ENCODE data around the gene NTRK1. TPM values are rescaled to one million over a fixed set of nuclear protein-coding genes. Genes with fewer than 3 reads are reported as not detected.
"Not testable (repeated sequence)": the region's sequence is repeated elsewhere in the genome, so short reads cannot be mapped to it uniquely, and the experiment has no call there.

The NTRK1 gene
- total RNA-seq, 1 experiment from 2014 or later: not detected

DNA sequence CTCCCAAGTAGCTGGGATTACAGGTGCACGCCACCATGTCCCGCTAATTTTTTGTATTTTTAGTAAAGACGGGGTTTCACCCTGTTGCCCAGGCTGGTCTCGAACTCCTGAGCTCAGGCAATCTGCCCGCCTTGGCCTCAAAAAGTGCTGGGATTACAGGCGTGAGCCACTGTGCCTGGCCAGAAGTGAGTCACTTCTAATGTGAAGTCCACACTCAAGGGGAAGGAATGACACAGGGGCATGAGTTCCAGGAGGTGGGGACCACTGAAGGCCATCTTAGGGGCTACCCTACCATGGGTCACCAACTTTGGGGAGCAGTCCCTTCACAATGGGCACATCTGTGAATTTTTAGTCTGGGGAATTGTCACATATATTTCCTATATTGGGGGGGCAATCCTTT is 66.0 kb downstream of the NTRK1 start:
- H4K20me1 ChIP-seq (ENCODE audit: insufficient read depth, low read depth, low read length); DNase-seq; H3K9me3 ChIP-seq (ENCODE audit: low read length); H3K9ac ChIP-seq (ENCODE audit: low read length); H3K27me3 ChIP-seq (ENCODE audit: low read length); H3K36me3 ChIP-seq (ENCODE audit: insufficient read depth, low read length); H3K27ac ChIP-seq (ENCODE audit: low read length); H3K4me3 ChIP-seq (ENCODE audit: low read length); H2AFZ ChIP-seq (ENCODE audit: low read length); H3K79me2 ChIP-seq (ENCODE audit: low read length); H3K4me2 ChIP-seq (ENCODE audit: low read depth, low read length, poor library complexity, severe bottlenecking); H3K4me1 ChIP-seq (ENCODE audit: low read length); H3K9me2 ChIP-seq (replicated peaks; ENCODE audit: insufficient read depth, low read length): not testable (repeated sequence)

- H3K79me2 ChIP-seq (ENCODE audit: low read length): no peaks in the 10 kb centered on the region
- H3K4me1 ChIP-seq (ENCODE audit: low read length): no peaks in the 10 kb centered on the region
- peak; percentile 75 for DNase-seq
- H3K27me3 ChIP-seq (ENCODE audit: low read length): no peaks in the 10 kb centered on the region
- no peaks in the 10 kb centered on the region for H4K20me1 ChIP-seq (ENCODE audit: insufficient read depth, low read depth, low read length)
- H3K27ac ChIP-seq (ENCODE audit: low read length): no peak overlapping the region
- H3K9me3 ChIP-seq (ENCODE audit: low read length): no peaks in the 10 kb centered on the region
- no peak overlapping the region for H3K4me3 ChIP-seq (ENCODE audit: low read length)
- H3K4me2 ChIP-seq (ENCODE audit: low read depth, low read length, poor library complexity, severe bottlenecking): no peak overlapping the region
- H3K9ac ChIP-seq (ENCODE audit: low read length): no peak overlapping the region
- H2AFZ ChIP-seq (ENCODE audit: low read length): no peak overlapping the region
- H3K9me2 ChIP-seq (replicated peaks; ENCODE audit: insufficient read depth, low read length): no peaks in the 10 kb centered on the region
- H3K36me3 ChIP-seq (ENCODE audit: insufficient read depth, low read length): no peaks in the 10 kb centered on the region
These were observed 66.8 kb downstream of the NTRK1 start for GRCh38 chr1:156927215-156928042.

GRCh38 chr1:156928043-156928602 is 67.5 kb downstream of the NTRK1 start:
- no peak overlapping the region for H2AFZ ChIP-seq (ENCODE audit: low read length)
- H3K4me1 ChIP-seq (ENCODE audit: low read length): no peaks in the 10 kb centered on the region
- no peaks in the 10 kb centered on the region for H3K9me2 ChIP-seq (replicated peaks; ENCODE audit: insufficient read depth, low read length)
- no peak overlapping the region for H3K9ac ChIP-seq (ENCODE audit: low read length)
- no peak overlapping the region for H3K4me3 ChIP-seq (ENCODE audit: low read length)
- H3K27me3 ChIP-seq (ENCODE audit: low read length): no peaks in the 10 kb centered on the region
- H3K36me3 ChIP-seq (ENCODE audit: insufficient read depth, low read length): no peaks in the 10 kb centered on the region
- no peak for DNase-seq
- H4K20me1 ChIP-seq (ENCODE audit: insufficient read depth, low read depth, low read length): no peaks in the 10 kb centered on the region
- H3K27ac ChIP-seq (ENCODE audit: low read length): no peak overlapping the region
- H3K9me3 ChIP-seq (ENCODE audit: low read length): no peaks in the 10 kb centered on the region
- no peak overlapping the region for H3K4me2 ChIP-seq (ENCODE audit: low read depth, low read length, poor library complexity, severe bottlenecking)
- H3K79me2 ChIP-seq (ENCODE audit: low read length): no peaks in the 10 kb centered on the region

DNA sequence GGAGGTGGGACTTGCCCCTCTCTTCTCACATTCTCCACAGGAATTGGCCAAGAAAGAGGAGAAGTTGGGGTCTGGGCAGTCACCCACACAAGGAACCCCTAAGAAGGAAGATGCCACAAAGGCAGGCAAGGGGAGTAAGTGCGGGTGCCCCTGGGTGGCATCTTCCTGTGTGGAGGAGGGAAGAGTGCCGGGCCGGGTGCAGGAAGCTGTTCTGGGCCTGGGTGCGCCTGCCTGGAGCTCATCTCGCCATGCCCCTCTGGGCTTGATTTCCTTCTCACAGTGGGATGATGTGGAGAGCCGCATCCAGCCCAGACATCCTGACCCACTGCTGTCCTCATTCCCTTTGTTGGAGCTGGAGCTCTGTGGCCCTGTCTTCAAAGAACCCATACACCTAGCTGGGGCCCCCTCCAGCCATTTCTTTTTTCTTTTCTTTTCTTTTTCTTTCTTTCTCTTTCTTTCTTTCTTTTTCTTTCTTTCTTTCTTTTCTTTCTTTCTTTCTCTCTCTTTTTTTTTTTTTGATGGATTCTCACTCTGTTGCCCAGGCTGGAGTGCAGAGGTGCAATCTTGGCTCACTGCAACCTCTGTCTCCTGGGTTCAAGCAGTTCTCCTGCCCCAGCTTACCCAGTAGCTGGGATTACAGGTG is 69.1 kb downstream of the NTRK1 start:
- no peaks in the 10 kb centered on the region for H3K79me2 ChIP-seq (ENCODE audit: low read length)
- H3K9ac ChIP-seq (ENCODE audit: low read length): no peak overlapping the region
- no peak overlapping the region for H3K27ac ChIP-seq (ENCODE audit: low read length)
- H3K4me1 ChIP-seq (ENCODE audit: low read length): no peaks in the 10 kb centered on the region
- H3K36me3 ChIP-seq (ENCODE audit: insufficient read depth, low read length): no peaks in the 10 kb centered on the region
- no peaks in the 10 kb centered on the region for H3K9me2 ChIP-seq (replicated peaks; ENCODE audit: insufficient read depth, low read length)
- H3K27me3 ChIP-seq (ENCODE audit: low read length): no peaks in the 10 kb centered on the region
- DNase-seq: no peak
- no peaks in the 10 kb centered on the region for H4K20me1 ChIP-seq (ENCODE audit: insufficient read depth, low read depth, low read length)
- H3K9me3 ChIP-seq (ENCODE audit: low read length): no peaks in the 10 kb centered on the region
- H3K4me3 ChIP-seq (ENCODE audit: low read length): no peak overlapping the region
- H3K4me2 ChIP-seq (ENCODE audit: low read depth, low read length, poor library complexity, severe bottlenecking): no peak overlapping the region
- no peak overlapping the region for H2AFZ ChIP-seq (ENCODE audit: low read length)

DNA sequence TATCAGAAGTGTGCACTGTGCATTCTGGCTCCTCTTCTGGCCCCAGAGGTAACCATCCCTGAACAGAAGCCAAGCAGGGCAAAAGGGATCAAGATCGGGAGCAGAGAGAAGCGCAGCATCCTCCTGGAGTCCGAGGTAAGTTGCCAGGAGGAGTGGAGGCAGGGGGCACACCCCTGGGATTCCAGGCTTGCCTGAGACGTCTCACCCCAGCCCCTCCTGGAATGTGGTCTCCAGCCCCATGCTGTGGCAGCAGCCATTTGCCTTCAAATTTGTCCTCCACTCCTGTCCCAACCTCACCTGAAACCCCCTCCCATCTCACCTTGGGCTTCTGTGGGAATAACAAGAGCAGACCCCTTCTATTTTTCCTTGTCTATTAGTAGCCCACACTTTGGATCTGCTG is 69.8 kb downstream of the NTRK1 start:
- H3K9me3 ChIP-seq (ENCODE audit: low read length): no peaks in the 10 kb centered on the region

More for the DNA sequence above, 69.8 kb downstream of the NTRK1 start:
- Histone ChIP-seq H3K9ac (ENCODE audit: low read length) (no peak overlapping the region), H3K36me3 (ENCODE audit: insufficient read depth, low read length) (no peaks in the 10 kb centered on the region), H2AFZ (ENCODE audit: low read length) (no peak overlapping the region), H3K27me3 (ENCODE audit: low read length) (no peaks in the 10 kb centered on the region), H3K79me2 (ENCODE audit: low read length) (no peaks in the 10 kb centered on the region), H3K4me3 (ENCODE audit: low read length) (no peak overlapping the region), H4K20me1 (ENCODE audit: insufficient read depth, low read depth, low read length) (no peaks in the 10 kb centered on the region), H3K27ac (ENCODE audit: low read length) (no peak overlapping the region), H3K4me1 (ENCODE audit: low read length) (no peaks in the 10 kb centered on the region), H3K9me2 (replicated peaks; ENCODE audit: insufficient read depth, low read length) (no peaks in the 10 kb centered on the region), H3K4me2 (ENCODE audit: low read depth, low read length, poor library complexity, severe bottlenecking) (no peak overlapping the region)
- DNase-seq: no peak

Other genes starting within 250 kb of the NTRK1 start
- 0.47 TPM in 1 of 2 replicates, not detected in the other for gene HAPLN2, start 241.4 kb upstream of the NTRK1 start, total RNA-seq (2014; rRNA removed; shearing (Covaris generic); ENCODE audit: low replicate concordance)
- gene BCAN, start 218.7 kb upstream of the NTRK1 start, total RNA-seq (2014; rRNA removed; shearing (Covaris generic); ENCODE audit: low replicate concordance): not detected in 2 replicates
- gene NES, start 183.5 kb upstream of the NTRK1 start, total RNA-seq (2014; rRNA removed; shearing (Covaris generic); ENCODE audit: low replicate concordance): not detected in 2 replicates
- 0.56 TPM in 1 of 2 replicates, not detected in the other for gene CRABP2, start 155.3 kb upstream of the NTRK1 start, total RNA-seq (2014; rRNA removed; shearing (Covaris generic); ENCODE audit: low replicate concordance)
- gene METTL25B, start 132.4 kb upstream of the NTRK1 start, total RNA-seq (2014; rRNA removed; shearing (Covaris generic); ENCODE audit: low replicate concordance): 22.8 and 26.5 TPM in 2 replicates
- 17.9 and 18.4 TPM in 2 replicates for gene ISG20L2, start 132.1 kb upstream of the NTRK1 start, total RNA-seq (2014; rRNA removed; shearing (Covaris generic); ENCODE audit: low replicate concordance)
- 102 and 113 TPM in 2 replicates for gene MRPL24, start 119.8 kb upstream of the NTRK1 start, total RNA-seq (2014; rRNA removed; shearing (Covaris generic); ENCODE audit: low replicate concordance)
- gene HDGF, start 109.2 kb upstream of the NTRK1 start, total RNA-seq (2014; rRNA removed; shearing (Covaris generic); ENCODE audit: low replicate concordance): 191 and 237 TPM in 2 replicates
- gene PRCC, start 93.3 kb upstream of the NTRK1 start, total RNA-seq (2014; rRNA removed; shearing (Covaris generic); ENCODE audit: low replicate concordance): 39.6 and 50.0 TPM in 2 replicates
- gene SH2D2A, start 44.0 kb upstream of the NTRK1 start, total RNA-seq (2014; rRNA removed; shearing (Covaris generic); ENCODE audit: low replicate concordance): not detected in 2 replicates
- not detected in 2 replicates for gene INSRR, start 1.7 kb upstream of the NTRK1 start, total RNA-seq (2014; rRNA removed; shearing (Covaris generic); ENCODE audit: low replicate concordance)
- 0.22 TPM in 1 of 2 replicates, not detected in the other for gene PEAR1, start 32.9 kb downstream of the NTRK1 start, total RNA-seq (2014; rRNA removed; shearing (Covaris generic); ENCODE audit: low replicate concordance)
- gene LRRC71, start 59.8 kb downstream of the NTRK1 start, total RNA-seq (2014; rRNA removed; shearing (Covaris generic); ENCODE audit: low replicate concordance): not detected in 2 replicates
- 0.11 and 0.14 TPM in 2 replicates for gene ARHGEF11, start 184.9 kb downstream of the NTRK1 start, total RNA-seq (2014; rRNA removed; shearing (Covaris generic); ENCODE audit: low replicate concordance)
- gene ETV3L, start 238.9 kb downstream of the NTRK1 start, total RNA-seq (2014; rRNA removed; shearing (Covaris generic); ENCODE audit: low replicate concordance): not detected in 2 replicates